GM12891 (cell line): Measurements from ENCODE around the gene COL7A1.
"Not testable (repeated sequence)": the region's sequence is repeated elsewhere in the genome, so short reads cannot be mapped to it uniquely, and the experiment has no call there.

Experiments
- DNase-seq: peaks from one replicate; pipeline ENCODE4 v3.0.0; 2011; ENCODE audit warnings: low spot score; ENCODE audit not compliant: insufficient read length
- FAIRE-seq: peaks from 2 replicates; lab custom pipeline; 2011; peaks lifted over from hg19 to GRCh38; lab: Jason Lieb, UNC
- PAX5 ChIP-seq: IDR thresholded peaks from 2 replicates; pipeline ENCODE4 v1.6.1; 2011; ENCODE audit warnings: low read length, moderate library complexity, mild to moderate bottlenecking; ENCODE audit not compliant: insufficient read depth, severe bottlenecking
- POLR2A ChIP-seq: IDR thresholded peaks from 2 replicates; pipeline ENCODE4 v1.6.1; 2011; ENCODE audit warnings: low read depth, low read length, control low read depth
- POLR2AphosphoS5 ChIP-seq: IDR thresholded peaks from 2 replicates; pipeline ENCODE4 v1.6.1; 2011; ENCODE audit warnings: low read depth, low read length, control low read depth
- POU2F2 ChIP-seq: IDR thresholded peaks from 2 replicates; pipeline ENCODE4 v1.6.1; 2011; ENCODE audit warnings: low read depth, mild to moderate bottlenecking, control low read depth, low read length, moderate library complexity
- SPI1 ChIP-seq: IDR thresholded peaks from 2 replicates; pipeline ENCODE4 v1.6.1; 2011; ENCODE audit warnings: low read depth, low read length, control low read depth
- TAF1 ChIP-seq: IDR thresholded peaks from 2 replicates; pipeline ENCODE4 v1.6.1; 2011; ENCODE audit warnings: low read depth, low read length, control low read depth

Gene COL7A1

DNA sequence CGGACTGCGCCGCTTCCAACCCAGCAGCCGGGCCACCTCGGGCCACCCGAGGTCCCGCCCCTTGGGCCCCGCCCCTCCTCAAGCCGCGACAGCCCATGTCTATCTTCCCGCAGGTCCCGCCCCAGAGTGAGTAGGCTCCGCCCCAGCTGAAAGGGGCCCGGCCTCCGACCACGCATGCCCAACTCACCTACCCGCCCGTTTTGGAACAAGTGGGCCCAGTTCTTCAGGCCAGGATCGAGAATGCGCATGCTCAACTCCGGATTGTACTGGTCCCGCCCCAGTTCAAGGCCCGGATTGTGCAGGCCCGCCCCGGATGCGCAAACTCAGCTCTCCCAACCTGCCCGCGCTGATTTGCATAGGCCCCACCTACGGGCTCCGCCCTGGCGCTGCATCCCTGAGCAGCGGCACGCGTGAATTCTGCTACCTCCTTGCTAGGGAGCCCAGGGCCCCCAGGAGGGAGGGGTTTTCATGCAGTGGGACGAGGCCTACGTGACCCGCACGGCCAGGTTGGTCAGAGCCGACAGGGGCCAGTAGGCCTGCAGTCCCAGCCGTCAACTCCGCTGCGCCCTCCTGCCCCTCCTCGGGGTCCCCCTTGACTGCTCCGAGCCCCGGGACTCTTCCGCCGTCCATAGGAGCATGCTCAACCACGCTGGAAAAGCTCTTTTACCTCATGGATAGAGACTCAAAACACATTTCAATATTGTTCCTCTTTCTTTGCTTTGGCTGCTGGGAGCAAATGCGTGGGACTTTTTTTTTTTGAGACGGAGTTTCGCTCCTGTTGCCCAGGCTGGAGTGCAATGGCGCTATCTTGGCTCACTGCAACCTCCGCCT, 38.1 kb downstream of the COL7A1 start, which contains the start of gene PFKFB4:
Gene PFKFB4, minus strand, starts transcription at position 8 of the 831 bp plus-strand sequence. CDS start 26 bp downstream, outside the sequence.
- no peak for TF ChIP-seq PAX5
- peak; percentile 97 for TF ChIP-seq POU2F2
- TF ChIP-seq SPI1, result no peak
- no peak for TF ChIP-seq POLR2A
- no peak for TF ChIP-seq POLR2AphosphoS5
- TF ChIP-seq TAF1, result no peak
- DNase-seq, result peak; percentile 98
- FAIRE-seq, result peak; percentile 99

DNA sequence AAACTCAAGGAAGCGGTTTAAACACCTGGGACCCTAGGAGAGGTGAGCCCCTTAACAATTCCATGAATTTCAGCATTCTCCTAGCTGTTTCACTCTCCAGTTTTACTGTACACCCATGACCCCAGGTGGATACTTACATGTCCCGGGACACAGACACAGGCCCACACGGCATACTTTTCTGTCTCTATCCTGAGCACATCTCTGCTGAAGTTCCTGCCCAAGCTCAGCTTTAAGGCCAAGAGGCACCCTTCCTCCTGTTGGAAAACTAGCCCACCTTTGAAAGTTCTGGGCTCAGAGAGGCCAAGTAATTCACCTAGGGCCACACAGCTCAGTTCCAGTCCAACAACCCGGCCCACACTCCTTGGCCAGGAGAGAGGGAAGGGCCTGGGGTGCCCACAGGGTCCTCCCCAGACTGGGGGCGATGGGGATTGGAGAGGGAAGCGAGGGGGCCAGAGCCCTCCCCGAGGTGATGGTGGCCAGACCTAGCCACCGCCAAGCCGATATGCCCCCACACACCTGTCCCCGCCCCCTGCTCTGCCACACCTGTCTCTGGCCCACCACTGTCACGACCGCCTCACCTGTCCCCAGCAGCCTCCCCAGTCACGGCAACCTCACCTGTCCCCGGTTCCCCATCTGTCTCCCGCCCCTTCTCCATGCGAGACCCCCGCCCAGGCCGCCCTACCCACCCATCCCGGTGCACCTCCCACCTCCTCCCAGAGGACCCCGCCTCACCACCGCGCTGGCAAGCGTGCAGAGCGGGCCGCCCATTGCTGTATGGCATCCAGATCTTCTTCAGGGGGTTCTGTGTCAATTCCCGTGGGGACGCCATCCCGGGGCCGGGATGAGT, 39.0 kb downstream of the COL7A1 start:
- FAIRE-seq, result no peak
- TF ChIP-seq PAX5 (no peak), TAF1 (no peak), SPI1 (no peak), POLR2A (no peak), POU2F2 (no peak), POLR2AphosphoS5 (no peak)
- DNase-seq, result peak; percentile 25

DNA sequence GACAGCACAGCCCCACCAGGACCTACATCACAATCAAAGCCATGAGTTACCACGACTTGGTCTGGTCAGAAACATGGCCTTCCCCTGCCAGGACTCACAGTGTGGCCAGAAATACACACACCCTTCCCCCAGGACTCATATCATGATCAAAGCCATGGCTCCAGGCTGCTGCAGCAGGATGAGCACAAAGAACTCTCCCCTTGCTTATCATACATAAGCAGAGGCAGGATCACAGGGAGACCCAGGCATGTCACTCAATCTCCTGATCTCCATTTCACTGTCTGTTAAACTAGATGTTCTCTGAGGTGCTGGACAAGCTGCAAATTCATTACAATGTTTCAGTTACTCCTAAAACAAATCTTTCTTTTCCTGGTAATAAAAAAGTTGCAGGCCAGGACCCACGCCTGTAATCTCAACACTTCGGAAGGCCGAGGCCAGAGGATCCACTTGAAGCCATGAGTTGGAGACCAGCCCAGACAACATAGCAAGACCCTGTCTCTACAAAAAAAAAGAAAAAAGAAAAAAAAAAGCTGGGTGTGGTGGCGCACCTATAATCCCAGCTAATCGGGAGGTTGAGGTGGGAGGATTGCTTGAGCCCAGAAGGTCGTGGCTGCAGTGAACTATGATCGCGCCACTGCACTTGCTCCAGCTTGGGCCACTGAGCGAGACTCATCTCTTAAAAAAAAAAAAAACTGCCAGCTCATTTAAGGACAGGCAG, 39.7 kb downstream of the COL7A1 start:
- no peak for DNase-seq
- FAIRE-seq, result no peak
- TF ChIP-seq POLR2A, result no peak
- TF ChIP-seq SPI1, result no peak
- no peak for TF ChIP-seq POU2F2

DNA sequence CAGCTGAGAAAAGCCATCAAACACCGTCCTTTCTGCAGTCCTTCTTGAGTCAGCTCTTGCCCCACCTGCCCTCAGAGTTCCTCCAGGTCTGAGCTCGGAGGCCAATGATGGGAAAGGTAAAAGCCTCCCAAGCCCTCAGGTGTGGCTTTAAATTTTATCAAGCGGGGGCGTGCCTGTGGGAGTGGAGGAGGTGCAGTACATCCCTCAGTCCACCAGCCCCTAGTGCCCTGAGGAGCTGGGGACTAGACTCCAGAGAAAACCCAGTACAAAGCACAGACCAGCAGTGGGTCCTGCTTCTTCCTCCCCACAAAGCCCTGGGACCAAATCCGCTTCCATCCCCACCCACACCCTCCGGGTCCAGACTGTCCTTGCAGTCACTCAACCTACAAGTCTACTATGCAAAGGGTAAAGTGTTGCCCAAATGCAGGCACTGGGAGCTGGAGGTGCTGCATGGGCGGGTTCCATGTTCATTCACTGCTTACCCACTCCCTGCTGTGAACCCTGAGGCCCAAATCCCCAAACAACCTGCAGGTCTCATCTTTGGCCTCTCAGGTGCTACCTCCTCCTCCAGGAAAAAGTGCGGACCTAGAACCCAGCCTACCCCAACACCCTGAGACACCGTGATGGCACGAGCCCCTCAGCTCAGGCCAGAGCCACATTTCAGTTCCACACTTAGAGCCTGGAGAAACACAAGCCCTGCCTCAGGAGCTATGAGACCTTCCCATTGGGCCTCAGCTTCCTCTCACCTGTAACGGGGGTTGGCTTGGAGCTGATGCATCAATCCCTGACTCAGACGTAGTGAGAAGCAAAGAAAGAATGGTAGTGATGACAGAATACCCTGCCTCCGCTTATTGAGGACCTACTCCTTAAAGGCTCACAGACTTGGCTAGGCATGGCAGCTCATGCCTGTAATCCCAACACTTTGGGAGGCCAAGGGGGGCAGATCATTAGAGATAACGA, 41.0 kb downstream of the COL7A1 start:
- TF ChIP-seq SPI1, result no peak
- TF ChIP-seq TAF1, result no peak
- no peak for TF ChIP-seq POLR2A
- no peak for TF ChIP-seq PAX5
- TF ChIP-seq POLR2AphosphoS5, result no peak
- no peak for TF ChIP-seq POU2F2
- DNase-seq (no peak), FAIRE-seq (no peak)

DNA sequence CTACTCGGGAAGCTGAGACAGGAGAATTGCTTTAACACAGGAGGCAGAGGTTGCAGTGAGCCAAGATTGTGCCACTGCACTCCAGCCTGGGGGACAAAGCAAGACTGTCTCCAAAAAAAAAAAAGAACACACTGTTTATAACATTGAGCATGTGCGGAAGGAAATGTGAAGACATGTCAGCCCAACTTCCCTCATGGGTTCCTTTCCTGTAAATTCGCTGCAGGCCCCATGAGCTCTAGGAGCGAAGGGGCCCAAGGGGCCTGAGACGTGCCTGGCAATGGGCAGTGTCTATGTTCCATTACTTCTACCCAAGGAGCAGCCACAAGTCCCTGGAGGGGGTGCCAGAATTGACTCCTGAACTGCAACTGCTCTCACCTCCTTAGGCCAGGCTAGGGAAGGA, 41.8 kb downstream of the COL7A1 start:
- no peak for DNase-seq
- TF ChIP-seq PAX5 (no peak), TAF1 (no peak), POLR2A (no peak)
- no peak for FAIRE-seq

- no peak for TF ChIP-seq PAX5
- no peak for TF ChIP-seq POLR2AphosphoS5
- no peak for TF ChIP-seq SPI1
- TF ChIP-seq POLR2A, result no peak
- TF ChIP-seq TAF1, result no peak
- no peak for TF ChIP-seq POU2F2
- no peak for DNase-seq
- no peak for FAIRE-seq
Observed at GRCh38 chr3:48552111-48552951, 42.8 kb downstream of the COL7A1 start.

DNA sequence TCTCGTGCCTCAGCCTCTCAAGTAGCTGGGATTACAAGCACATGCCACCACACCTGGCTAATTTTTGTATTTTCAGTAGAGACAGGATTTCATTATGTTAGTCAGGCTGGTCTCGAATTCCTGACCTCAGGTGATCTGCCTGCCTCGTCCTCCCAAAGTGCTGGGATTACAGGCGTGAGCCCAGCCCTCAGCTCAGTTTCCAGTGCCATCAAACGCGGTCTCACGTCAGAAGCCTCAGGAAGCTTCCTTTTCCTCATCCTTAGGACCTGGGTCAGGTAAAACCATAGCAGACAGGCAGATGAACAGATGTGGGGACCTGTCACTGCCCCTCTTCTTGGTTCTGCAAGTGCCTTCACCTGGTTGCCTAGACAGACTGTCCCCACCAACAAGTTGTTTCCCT, 43.5 kb downstream of the COL7A1 start:
- not testable (repeated sequence) for FAIRE-seq, DNase-seq

DNA sequence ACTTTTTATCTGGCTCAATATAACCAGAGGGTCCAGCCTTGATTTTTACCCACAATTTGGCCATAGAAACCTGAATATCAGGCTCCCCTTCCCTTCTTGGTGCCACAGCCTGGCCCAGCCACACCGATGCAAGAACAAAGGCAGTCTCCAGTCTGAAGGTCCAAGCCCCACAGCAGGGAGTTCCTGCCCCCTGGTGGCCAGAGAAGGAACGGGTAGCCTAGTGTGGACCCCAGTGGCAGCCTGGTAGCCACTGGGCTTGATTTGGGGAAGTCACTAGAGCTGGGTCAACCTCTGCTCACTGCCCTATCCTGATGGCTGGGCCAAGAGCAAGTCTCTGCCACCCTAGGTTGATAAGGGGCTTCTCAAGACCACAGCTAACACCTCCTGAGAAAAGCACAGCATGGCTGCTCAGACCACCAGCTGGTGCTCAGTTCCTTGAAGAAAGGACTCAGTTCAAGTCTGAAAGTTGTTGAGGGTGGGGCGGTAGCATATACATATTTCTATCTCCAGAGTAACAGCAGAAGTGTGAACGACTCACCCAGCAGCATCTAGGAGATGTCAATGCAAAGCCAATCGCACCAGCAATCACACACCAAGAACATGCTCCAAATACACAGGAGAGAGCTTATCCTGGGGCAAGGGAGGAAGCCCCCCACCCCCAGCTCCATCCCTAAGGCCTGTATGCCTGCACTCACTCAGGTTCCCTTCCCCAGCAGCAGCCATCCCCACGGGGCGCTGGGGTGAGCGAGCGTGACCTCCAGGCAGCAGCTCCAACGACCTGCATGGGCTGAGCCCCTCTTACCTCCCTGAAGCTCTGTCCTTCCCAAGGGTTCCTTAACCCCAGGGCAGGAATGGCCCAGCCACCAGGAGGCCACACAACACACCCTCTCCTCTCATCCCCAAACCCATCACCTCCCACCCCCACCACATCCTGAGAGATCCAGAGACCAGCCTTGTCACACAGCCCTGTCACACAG, 46.1 kb downstream of the COL7A1 start:
- DNase-seq (peak; percentile 79), FAIRE-seq (peak; percentile 87)

More for the DNA sequence above, 46.1 kb downstream of the COL7A1 start:
- TF ChIP-seq TAF1 (no peak), POLR2AphosphoS5 (no peak), PAX5 (no peak), SPI1 (no peak), POLR2A (no peak), POU2F2 (no peak)
